Measurements from ENCODE around the gene NR3C1.

NR3C1 gene

DNA sequence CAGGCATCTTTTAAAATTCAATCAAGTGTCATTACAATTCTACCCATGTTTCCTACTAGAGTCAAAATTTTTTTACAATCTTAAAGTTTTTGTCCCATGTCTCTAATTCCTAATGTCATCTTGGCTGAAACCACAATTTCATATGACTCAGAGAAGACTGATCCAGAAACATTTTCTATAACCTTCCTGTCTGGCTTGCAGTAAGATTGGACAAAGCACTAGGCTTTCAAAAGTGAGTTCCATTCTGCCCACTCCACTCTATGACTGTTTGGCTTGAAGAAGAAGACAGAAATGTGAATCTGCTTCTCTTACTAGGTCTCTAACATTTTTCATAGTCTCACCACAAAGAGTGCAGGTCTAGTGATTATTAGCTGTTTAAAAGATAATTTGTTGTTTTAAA is 88.8 kb downstream of the NR3C1 start:
- TF ChIP-seq, protein P1, sequence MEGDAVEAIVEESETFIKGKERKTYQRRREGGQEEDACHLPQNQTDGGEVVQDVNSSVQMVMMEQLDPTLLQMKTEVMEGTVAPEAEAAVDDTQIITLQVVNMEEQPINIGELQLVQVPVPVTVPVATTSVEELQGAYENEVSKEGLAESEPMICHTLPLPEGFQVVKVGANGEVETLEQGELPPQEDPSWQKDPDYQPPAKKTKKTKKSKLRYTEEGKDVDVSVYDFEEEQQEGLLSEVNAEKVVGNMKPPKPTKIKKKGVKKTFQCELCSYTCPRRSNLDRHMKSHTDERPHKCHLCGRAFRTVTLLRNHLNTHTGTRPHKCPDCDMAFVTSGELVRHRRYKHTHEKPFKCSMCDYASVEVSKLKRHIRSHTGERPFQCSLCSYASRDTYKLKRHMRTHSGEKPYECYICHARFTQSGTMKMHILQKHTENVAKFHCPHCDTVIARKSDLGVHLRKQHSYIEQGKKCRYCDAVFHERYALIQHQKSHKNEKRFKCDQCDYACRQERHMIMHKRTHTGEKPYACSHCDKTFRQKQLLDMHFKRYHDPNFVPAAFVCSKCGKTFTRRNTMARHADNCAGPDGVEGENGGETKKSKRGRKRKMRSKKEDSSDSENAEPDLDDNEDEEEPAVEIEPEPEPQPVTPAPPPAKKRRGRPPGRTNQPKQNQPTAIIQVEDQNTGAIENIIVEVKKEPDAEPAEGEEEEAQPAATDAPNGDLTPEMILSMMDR (IDR thresholded peaks at IDR 0.05): no peak
- H3K4me1 ChIP-seq: peaks cover 0 to 95% (median 38%) of the 10 kb centered on the region in 4 donors
- no peak for DNase-seq
- H3K36me3 ChIP-seq: peaks cover 10 to 14% (median 11%) of the 10 kb centered on the region in 3 donors
- intact Hi-C loops (cut with DNase I; ENCODE audit: low total_unique reads): no loop called here
- H3K4me3 ChIP-seq: no peak overlapping the region
- no peaks in the 10 kb centered on the region for H3K9me3 ChIP-seq
- H3K27ac ChIP-seq: no peak overlapping the region
- no peaks in the 10 kb centered on the region for H3K27me3 ChIP-seq

GRCh38 chr5:143314099-143314498 is 89.4 kb downstream of the NR3C1 start:
- no peak for DNase-seq
- H3K27me3 ChIP-seq: no peaks in the 10 kb centered on the region
- H3K9me3 ChIP-seq: no peaks in the 10 kb centered on the region
- peaks cover 0 to 95% (median 41%) of the 10 kb centered on the region in 4 donors for H3K4me1 ChIP-seq
- peak overlapping the region in 1 of 2 donors; percentile 10 for H3K27ac ChIP-seq
- TF ChIP-seq, protein P1 (IDR thresholded peaks at IDR 0.05): no peak
- peaks cover 14 to 15% (median 14%) of the 10 kb centered on the region in 3 donors for H3K36me3 ChIP-seq
- intact Hi-C loops (cut with DNase I; ENCODE audit: low total_unique reads): no loop called here
- no peak overlapping the region for H3K4me3 ChIP-seq

GRCh38 chr5:143313298-143313852 is 90.1 kb downstream of the NR3C1 start:
- DNase-seq: no peak
- H3K4me3 ChIP-seq: no peak overlapping the region
- intact Hi-C loops (cut with DNase I; ENCODE audit: low total_unique reads): no loop called here
- H3K9me3 ChIP-seq: no peaks in the 10 kb centered on the region
- TF ChIP-seq, protein P1 (IDR thresholded peaks at IDR 0.05): no peak
- H3K4me1 ChIP-seq: peaks cover 0 to 96% (median 41%) of the 10 kb centered on the region in 4 donors
- no peaks in the 10 kb centered on the region for H3K27me3 ChIP-seq
- H3K36me3 ChIP-seq: peaks cover 14 to 22% (median 16%) of the 10 kb centered on the region in 3 donors
- H3K27ac ChIP-seq: peak overlapping the region in 1 of 2 donors; percentile 10

- no peaks in the 10 kb centered on the region for H3K9me3 ChIP-seq
- no peak overlapping the region for H3K27ac ChIP-seq
- H3K4me1 ChIP-seq: peaks cover 0 to 95% (median 40%) of the 10 kb centered on the region in 4 donors
- peaks cover 14 to 24% (median 16%) of the 10 kb centered on the region in 3 donors for H3K36me3 ChIP-seq
- TF ChIP-seq, protein P1 (IDR thresholded peaks at IDR 0.05): no peak
- intact Hi-C loops (cut with DNase I; ENCODE audit: low total_unique reads): no loop called here
- no peaks in the 10 kb centered on the region for H3K27me3 ChIP-seq
- no peak overlapping the region for H3K4me3 ChIP-seq
- DNase-seq: no peak
Observed at GRCh38 chr5:143312822-143313221, 90.7 kb downstream of the NR3C1 start.

DNA sequence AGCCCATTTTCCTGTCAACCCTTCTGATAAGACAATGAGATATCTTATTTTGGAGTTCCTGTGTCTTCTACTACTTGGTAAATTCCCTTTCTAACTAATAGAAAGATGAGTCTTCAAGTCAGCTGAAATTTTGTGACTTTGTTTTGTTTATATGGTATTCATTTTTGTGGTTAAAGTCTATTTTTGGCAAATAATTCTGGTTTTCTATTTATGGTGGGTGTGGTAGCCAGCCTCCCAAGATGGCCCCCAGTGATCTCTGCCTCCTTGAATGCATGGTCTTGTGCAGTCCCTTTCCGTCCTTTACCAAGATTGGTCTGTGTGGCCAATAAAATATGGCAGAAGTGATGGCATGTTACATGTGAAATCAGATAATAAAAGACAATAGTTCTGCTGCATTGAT is 91.5 kb downstream of the NR3C1 start:
- H3K27ac ChIP-seq: no peak overlapping the region
- peaks cover 0 to 86% (median 35%) of the 10 kb centered on the region in 4 donors for H3K4me1 ChIP-seq
- no peak overlapping the region for H3K4me3 ChIP-seq
- peaks cover 14 to 24% (median 16%) of the 10 kb centered on the region in 3 donors for H3K36me3 ChIP-seq
- intact Hi-C loops (cut with DNase I; ENCODE audit: low total_unique reads): no loop called here
- no peaks in the 10 kb centered on the region for H3K27me3 ChIP-seq
- H3K9me3 ChIP-seq: no peaks in the 10 kb centered on the region
- DNase-seq: no peak
- TF ChIP-seq, protein P1 (IDR thresholded peaks at IDR 0.05): no peak

Measured in tibial artery (tissue), 4 donors.